Tibial artery (tissue), 4 donors: Measurements from ENCODE around the gene FAP.

Experiments
- DNase-seq, 2 donors: peaks; one replicate each; pipeline ENCODE4 v3.0.0-alpha.2; 2019
- H3K27ac ChIP-seq, 2 donors: fragments of 200-600 bp; sonication (generic) in 1 of 2; 1 replicate in 1 of 2; 2 replicates in 1 of 2; pipeline ENCODE4 v1.5.1; 2018 to 2019; ENCODE audit warnings: mild to moderate bottlenecking in 1 of 2
- H3K27me3 ChIP-seq, 2 donors: fragments of 200-600 bp; sonication (generic) in 1 of 2; one replicate each; pipeline versions ENCODE4 v1.5.1 to v1.6.0; 2016 to 2019
- H3K36me3 ChIP-seq, 3 donors: fragments of 200-600 bp; sonication (generic) in 2 of 3; one replicate each; pipeline ENCODE4 v1.5.1; 2016 to 2019; ENCODE audit warnings: mild to moderate bottlenecking in 2 of 3
- H3K4me1 ChIP-seq, 4 donors: fragments of 200-600 bp; sonication (generic) in 2 of 4; 1 replicate in 3 of 4; 2 replicates in 1 of 4; pipeline ENCODE4 v1.5.1; 2016 to 2019
- H3K4me3 ChIP-seq, 2 donors: fragments of 200-600 bp; sonication (generic) in 1 of 2; 1 replicate in 1 of 2; 2 replicates in 1 of 2; pipeline ENCODE4 v1.5.1; 2018 to 2019; ENCODE audit warnings: mild to moderate bottlenecking in 2 of 2
- H3K9me3 ChIP-seq, 3 donors: fragments of 200-600 bp; sonication (generic) in 1 of 3; one replicate each; pipeline ENCODE4 v1.5.1; 2016 to 2019
- CTCF ChIP-seq, 2 experiments: fragments of 200-600 bp in 1 of 2; fragments of 450-650 bp in 1 of 2; IDR thresholded peaks; one replicate each; pipeline ENCODE4 v1.5.1; 2017 to 2019; ENCODE audit warnings: antibody characterized with exemption in 2 of 2, mild to moderate bottlenecking in 1 of 2, moderate library complexity in 1 of 2
- intact Hi-C: fragments of 100-400 bp; cut with DNase I; formaldehyde crosslinking; loops from one replicate; pipeline ENCODE4 v1.15.0; 2023; ENCODE audit warnings: low total_unique reads

FAP gene

DNA sequence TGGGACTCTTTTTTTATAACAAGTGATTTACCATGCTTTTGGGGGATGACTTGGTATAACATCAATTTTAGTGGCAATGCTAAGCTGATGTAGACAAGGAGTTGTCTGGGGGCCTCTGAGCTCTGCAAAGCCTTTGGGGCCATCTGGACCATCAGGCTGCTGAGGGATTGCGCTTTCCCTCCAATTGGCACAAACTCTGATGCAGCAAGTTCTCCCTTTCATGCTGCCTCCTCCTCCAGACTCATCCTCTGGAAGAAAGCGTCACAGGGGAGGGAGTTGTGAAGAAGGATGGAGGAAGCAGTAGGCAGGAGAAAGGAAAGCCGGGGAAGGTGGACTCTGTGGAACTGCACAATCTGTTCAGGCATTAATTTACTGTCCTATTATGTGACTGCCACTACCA, 10.2 kb upstream of the FAP start:
- Histone ChIP-seq H3K36me3 (no peaks in the 10 kb centered on the region), H3K4me1 (peaks cover 0 to 19% (median 4%) of the 10 kb centered on the region in 4 donors), H3K27ac (no peak overlapping the region), H3K27me3 (no peaks in the 10 kb centered on the region), H3K9me3 (peaks cover 0 to 5% (median 0%) of the 10 kb centered on the region in 3 donors), H3K4me3 (no peak overlapping the region)
- no peak for TF ChIP-seq CTCF (IDR thresholded peaks at IDR 0.05)
- intact Hi-C loops = no loop called here
- no peak for DNase-seq

DNA sequence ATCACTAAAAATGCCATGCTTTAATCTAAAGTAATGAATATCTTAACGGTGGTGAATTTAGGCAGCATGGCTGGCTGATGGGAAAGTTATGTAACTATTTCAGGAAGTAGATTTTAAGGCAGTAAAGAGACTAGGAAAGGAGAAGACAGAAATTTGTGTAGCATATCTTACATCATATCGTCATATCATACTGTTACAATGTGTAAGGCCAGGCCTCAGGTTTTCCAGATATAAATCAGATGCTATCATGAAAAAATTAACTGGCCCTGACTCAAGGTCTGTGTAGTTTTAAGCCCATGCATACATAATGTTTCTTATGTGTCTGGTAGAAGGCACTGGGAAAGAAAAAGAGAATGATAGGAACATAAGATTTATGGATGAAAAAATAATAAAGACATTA, 8.9 kb upstream of the FAP start:
- Histone ChIP-seq H3K9me3 (peaks cover 0 to 5% (median 0%) of the 10 kb centered on the region in 3 donors), H3K27ac (no peak overlapping the region), H3K4me3 (no peak overlapping the region), H3K36me3 (no peaks in the 10 kb centered on the region), H3K27me3 (no peaks in the 10 kb centered on the region), H3K4me1 (peaks cover 0 to 12% (median 2%) of the 10 kb centered on the region in 4 donors)
- DNase-seq = no peak
- TF ChIP-seq CTCF (IDR thresholded peaks at IDR 0.05) = no peak
- intact Hi-C loops = no loop called here

DNA sequence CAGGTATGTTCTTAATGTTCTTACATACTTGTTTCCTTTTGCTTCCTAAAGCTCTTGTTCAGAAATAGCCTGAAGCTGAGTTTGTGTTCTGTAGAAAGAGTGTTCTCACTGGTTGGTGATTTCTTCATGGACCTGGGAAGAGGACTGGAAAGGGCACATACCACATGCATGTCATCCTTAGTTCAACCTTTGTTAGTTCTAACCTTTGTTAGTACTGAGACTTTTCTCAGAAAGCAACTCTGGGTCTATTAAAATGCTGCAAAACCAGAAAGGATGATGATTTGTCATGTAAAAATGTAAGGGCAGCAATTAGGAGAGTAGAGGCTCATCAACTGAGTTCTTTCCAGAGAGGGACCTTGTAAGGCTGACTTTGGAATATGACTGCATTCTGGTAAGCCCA, 2.5 kb upstream of the FAP start:
- Histone ChIP-seq H3K27me3 (no peaks in the 10 kb centered on the region), H3K4me3 (no peak overlapping the region), H3K4me1 (peaks cover 0 to 55% (median 19%) of the 10 kb centered on the region in 4 donors), H3K36me3 (no peaks in the 10 kb centered on the region), H3K9me3 (peaks cover 0 to 5% (median 0%) of the 10 kb centered on the region in 3 donors), H3K27ac (peak overlapping the region; percentile 58 to 64)
- DNase-seq = no peak
- intact Hi-C loops = no loop called here
- no peak for TF ChIP-seq CTCF (IDR thresholded peaks at IDR 0.05)

DNA sequence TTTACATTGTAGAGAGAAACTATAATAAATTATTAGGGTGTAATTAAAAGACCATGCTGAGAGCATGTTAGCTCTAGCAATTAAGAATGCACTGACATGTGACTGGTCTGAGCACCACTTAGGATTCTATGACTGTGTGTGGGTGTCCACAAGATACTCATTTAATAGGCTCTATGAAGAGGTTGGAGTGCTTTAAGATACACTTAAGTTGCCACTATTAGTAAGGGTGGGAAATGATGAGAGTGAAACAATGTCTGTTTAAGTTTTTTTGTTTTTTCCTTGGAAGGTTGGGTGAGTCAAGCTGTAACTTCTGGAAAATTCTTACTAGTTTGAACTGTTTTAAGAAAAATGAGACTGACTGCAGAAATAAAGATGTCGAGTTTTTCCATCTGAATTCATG, 1.8 kb upstream of the FAP start:
- no peaks in the 10 kb centered on the region for H3K27me3 ChIP-seq
- no peaks in the 10 kb centered on the region for H3K9me3 ChIP-seq
- no peak for TF ChIP-seq CTCF (IDR thresholded peaks at IDR 0.05)
- peaks cover 0 to 59% (median 19%) of the 10 kb centered on the region in 4 donors for H3K4me1 ChIP-seq
- no peak overlapping the region for H3K4me3 ChIP-seq
- peak overlapping the region; percentile 58 to 64 for H3K27ac ChIP-seq
- intact Hi-C loops = no loop called here
- DNase-seq = no peak
- H3K36me3 ChIP-seq = no peaks in the 10 kb centered on the region

- peaks cover 0 to 59% (median 19%) of the 10 kb centered on the region in 4 donors for H3K4me1 ChIP-seq
- H3K4me3 ChIP-seq = peak overlapping the region in 1 of 2 donors; percentile 26
- peak in 1 of 2 donors; percentile 43 for DNase-seq
Observed at GRCh38 chr2:162244541-162245031, 1.3 kb upstream of the FAP start.

More at GRCh38 chr2:162244541-162245031, 1.3 kb upstream of the FAP start:
- Histone ChIP-seq H3K36me3 (no peaks in the 10 kb centered on the region), H3K27me3 (no peaks in the 10 kb centered on the region), H3K27ac (peak overlapping the region; percentile 58 to 64), H3K9me3 (no peaks in the 10 kb centered on the region)
- no peak for TF ChIP-seq CTCF (IDR thresholded peaks at IDR 0.05)
- intact Hi-C loops = no loop called here
